Ishikawa (cell line): ENCODE results near the gene MFN2.

Experiments used
- EGR1 ChIP-seq: IDR thresholded peaks from 2 replicates; pipeline ENCODE4 v1.6.1; 2012
- FOXM1 ChIP-seq: IDR thresholded peaks from 2 replicates; pipeline ENCODE4 v1.6.1; 2012; ENCODE audit warnings: low read depth, borderline replicate concordance
- NFIC ChIP-seq: IDR thresholded peaks from 2 replicates; pipeline ENCODE4 v1.6.1; 2012
- RAD21 ChIP-seq: IDR thresholded peaks from 2 replicates; pipeline ENCODE4 v1.6.1; 2012; ENCODE audit warnings: low read depth
- REST ChIP-seq: IDR thresholded peaks from 2 replicates; pipeline ENCODE4 v1.6.1; 2012; ENCODE audit warnings: low read depth, mild to moderate bottlenecking
- TAF1 ChIP-seq: IDR thresholded peaks from 2 replicates; pipeline ENCODE4 v1.6.1; 2012; ENCODE audit warnings: low read depth, mild to moderate bottlenecking
- YY1 ChIP-seq: IDR thresholded peaks from 2 replicates; pipeline ENCODE4 v1.6.1; 2012; ENCODE audit warnings: low read depth
- TF ChIP-seq, protein P1 (sequence below): IDR thresholded peaks from 2 replicates; pipeline ENCODE4 v1.6.1; 2012

- TF ChIP-seq RAD21 (no peak), NFIC (no peak), EGR1 (no peak), TAF1 (no peak), FOXM1 (no peak), REST (no peak), YY1 (no peak)
- TF ChIP-seq, protein P1, sequence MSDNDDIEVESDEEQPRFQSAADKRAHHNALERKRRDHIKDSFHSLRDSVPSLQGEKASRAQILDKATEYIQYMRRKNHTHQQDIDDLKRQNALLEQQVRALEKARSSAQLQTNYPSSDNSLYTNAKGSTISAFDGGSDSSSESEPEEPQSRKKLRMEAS = no peak
Observed at GRCh38 chr1:12010746-12011570, 30.7 kb downstream of the MFN2 start.
